GM12891 (cell line): Measurements from ENCODE around the gene FNBP1.

Experiments
- POLR2A ChIP-seq: IDR thresholded peaks from 2 replicates; pipeline ENCODE4 v1.6.1; 2011; ENCODE audit warnings: low read depth, low read length, control low read depth
- POLR2AphosphoS5 ChIP-seq: IDR thresholded peaks from 2 replicates; pipeline ENCODE4 v1.6.1; 2011; ENCODE audit warnings: low read depth, low read length, control low read depth
- TAF1 ChIP-seq: IDR thresholded peaks from 2 replicates; pipeline ENCODE4 v1.6.1; 2011; ENCODE audit warnings: low read depth, low read length, control low read depth

DNA sequence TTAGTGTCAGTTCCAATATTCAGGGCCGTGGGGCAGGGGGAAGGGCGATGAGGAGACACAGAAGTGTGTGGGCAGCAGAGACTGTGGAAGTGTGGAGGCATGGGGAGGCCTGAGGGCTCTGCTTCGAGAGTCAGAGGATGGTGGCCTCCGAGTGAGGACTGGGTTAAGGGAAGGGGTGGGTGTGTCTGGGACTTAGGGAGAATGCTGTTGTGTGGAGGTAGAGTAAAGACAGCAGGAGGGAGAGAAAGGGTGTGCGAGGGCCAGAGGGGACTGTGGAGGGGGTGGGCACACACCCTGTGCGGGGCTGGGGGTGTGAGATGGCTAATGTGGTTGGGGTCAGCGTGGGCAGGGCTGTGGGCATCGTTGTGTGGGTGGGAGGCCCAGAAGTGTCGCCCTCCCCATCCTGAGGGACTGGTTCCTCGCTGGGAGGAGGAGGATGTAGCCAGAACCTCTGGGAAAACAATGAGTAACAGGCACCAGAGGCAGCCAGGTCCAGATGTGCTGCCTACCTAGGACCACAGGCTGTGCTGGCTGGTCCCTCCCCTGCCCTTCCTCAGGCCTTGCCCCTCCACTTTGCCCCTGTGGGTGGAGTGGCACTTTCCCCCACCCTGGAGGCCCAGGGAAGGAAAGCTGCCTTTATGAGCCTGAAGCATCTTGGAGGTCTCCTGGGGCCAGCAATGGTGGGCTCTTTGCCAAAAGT lies 203.5 kb downstream of the FNBP1 start:
- no peak for TF ChIP-seq POLR2A
- no peak for TF ChIP-seq TAF1
- no peak for TF ChIP-seq POLR2AphosphoS5
